Lower lobe of right lung (tissue), 2 donors: Measurements from ENCODE around the gene TBC1D17. TPM values are rescaled to one million over a fixed set of nuclear protein-coding genes. Genes with fewer than 3 reads are reported as not detected.

Experiments used
- ATAC-seq, 2 donors: fragments of 200-7000 bp; cut with Tn5 transposase; one replicate each; pipeline ENCODE4 v1.9.1; 2020 to 2022; ENCODE audit warnings: mild to moderate bottlenecking in 2 of 2, moderate library complexity in 2 of 2
- DNase-seq: peaks from one replicate; pipeline ENCODE4 v3.0.0-alpha.2; 2020
- H3K27ac ChIP-seq: fragments of 200-600 bp; one replicate; pipeline ENCODE4 v1.8.0; 2022
- H3K27me3 ChIP-seq: fragments of 200-600 bp; one replicate; pipeline ENCODE4 v1.8.0; 2022; ENCODE audit warnings: low read depth
- H3K36me3 ChIP-seq: fragments of 200-600 bp; one replicate; pipeline ENCODE4 v1.8.0; 2022; ENCODE audit warnings: mild to moderate bottlenecking
- H3K4me1 ChIP-seq: fragments of 200-600 bp; one replicate; pipeline ENCODE4 v1.8.0; 2022
- H3K4me3 ChIP-seq: fragments of 200-600 bp; one replicate; pipeline ENCODE4 v1.8.0; 2022; ENCODE audit warnings: mild to moderate bottlenecking
- H3K9me3 ChIP-seq: fragments of 200-600 bp; one replicate; pipeline ENCODE4 v1.8.0; 2022
- CTCF ChIP-seq: fragments of 200-600 bp; IDR thresholded peaks from one replicate; pipeline ENCODE4 v1.8.0; 2022; ENCODE audit warnings: antibody characterized with exemption, mild to moderate bottlenecking
- intact Hi-C: fragments of 100-400 bp; cut with DNase I; formaldehyde crosslinking; loops from one replicate; pipeline ENCODE4 v1.11.0; 2022
- long read RNA-seq: library from polyadenylated mRNA; unstranded; transcript quantifications from one replicate; pipeline ENCODE4 v2.0.0, GENCODE V29; 2021
- total RNA-seq: library from RNA; stranded (reverse); fragmentation: NEBNext Ultra II Directional; extraction: Animal tissue kit (Norgen Biotek cat#: 25700); gene quantifications from one replicate; pipeline ENCODE4 v1.2.1, GENCODE V29; 2021
- donor health status: DM: no; HTN: yes; CAD: no; lungs with severe emphysema.

The TBC1D17 gene
- total RNA-seq: 53.1 TPM
- long read RNA-seq, transcript TBC1D17-201 (17 exons, 2,366 nt): major isoform, 9 of 52 reads
- long read RNA-seq, partial matches to known transcripts: 28 of 52 reads
- long read RNA-seq, other reads (novel, unspliced or antisense): 15 of 52 reads

GRCh38 chr19:49877020-49877878, at the start of gene TBC1D17, which contains the start of gene AKT1S1:
Gene TBC1D17, plus strand, starts transcription at chr19:49877702. Its CDS starts 22 bp downstream, at chr19:49877724.
Gene AKT1S1, minus strand, starts transcription at chr19:49877355. Its CDS starts 4,060 bp downstream, at chr19:49873295.
- Histone ChIP-seq H3K36me3 (peaks cover 39% of the 10 kb centered on the region), H3K4me1 (peaks cover 26% of the 10 kb centered on the region), H3K27me3 (no peaks in the 10 kb centered on the region), H3K9me3 (no peaks in the 10 kb centered on the region), H3K4me3 (peak within 1 kb of the TSS; percentile 89), H3K27ac (peak within 1 kb of the TSS; percentile 99)
- TF ChIP-seq CTCF: no peak
- intact Hi-C loops: no loop called here
- ATAC-seq: peak; percentile 90 to 91
- peak; percentile 99 for DNase-seq

- H3K27ac ChIP-seq: no peak overlapping the region
- no peaks in the 10 kb centered on the region for H3K27me3 ChIP-seq
- no peaks in the 10 kb centered on the region for H3K9me3 ChIP-seq
- no peaks in the 10 kb centered on the region for H3K4me1 ChIP-seq
- ATAC-seq: no peak
- intact Hi-C loops: no loop called here
- H3K4me3 ChIP-seq: no peak overlapping the region
- no peak for DNase-seq
- TF ChIP-seq CTCF: no peak
- H3K36me3 ChIP-seq: peaks cover 79% of the 10 kb centered on the region
Observed at GRCh38 chr19:49829200-49829599, 48.3 kb upstream of the TBC1D17 start.

- Histone ChIP-seq H3K27me3 (no peaks in the 10 kb centered on the region), H3K4me3 (no peak overlapping the region), H3K27ac (no peak overlapping the region), H3K36me3 (peaks cover 80% of the 10 kb centered on the region), H3K9me3 (no peaks in the 10 kb centered on the region), H3K4me1 (no peaks in the 10 kb centered on the region)
- no peak for TF ChIP-seq CTCF
- intact Hi-C loops: no loop called here
- ATAC-seq (no peak), DNase-seq (no peak)
Observed at GRCh38 chr19:49829721-49830120, 47.8 kb upstream of the TBC1D17 start.

GRCh38 chr19:49830766-49831165, 46.7 kb upstream of the TBC1D17 start:
- DNase-seq: no peak
- no peaks in the 10 kb centered on the region for H3K27me3 ChIP-seq
- no peak overlapping the region for H3K27ac ChIP-seq
- no peaks in the 10 kb centered on the region for H3K9me3 ChIP-seq
- no peak for ATAC-seq
- H3K4me1 ChIP-seq: no peaks in the 10 kb centered on the region
- no peak for TF ChIP-seq CTCF
- no peak overlapping the region for H3K4me3 ChIP-seq
- intact Hi-C loops: no loop called here
- H3K36me3 ChIP-seq: peaks cover 91% of the 10 kb centered on the region

- Histone ChIP-seq H3K4me3 (no peak overlapping the region), H3K36me3 (peaks cover 99% of the 10 kb centered on the region), H3K9me3 (no peaks in the 10 kb centered on the region), H3K27ac (no peak overlapping the region), H3K27me3 (no peaks in the 10 kb centered on the region), H3K4me1 (no peaks in the 10 kb centered on the region)
- no peak for ATAC-seq
- no peak for DNase-seq
- TF ChIP-seq CTCF: no peak
- intact Hi-C loops: no loop called here
Observed at GRCh38 chr19:49831592-49831991, 45.9 kb upstream of the TBC1D17 start.
